C4-2B (cell line): ENCODE measurements around the gene SMARCAL1.

Experiments used
- CTCF ChIP-seq: fragments of 450-650 bp; conservative IDR thresholded peaks from 2 replicates; pipeline ENCODE4 v1.5.1; 2017; ENCODE audit warnings: mild to moderate bottlenecking
- ZFX ChIP-seq: fragments of 450-650 bp; IDR thresholded peaks from 2 replicates; pipeline ENCODE4 v1.6.1; 2017

GRCh38 chr2:216391401-216391800 lies 20.9 kb upstream of the SMARCAL1 start:
- TF ChIP-seq CTCF: no peak
- no peak for TF ChIP-seq ZFX
